Hematopoietic multipotent progenitor cell treated with erythropoietin and hydrocortisone succinate and interleukin-3 and kit ligand, for 8 days (in vitro differentiated cells): ENCODE measurements around the gene GCSH.
"Not testable (repeated sequence)": the region's sequence is repeated elsewhere in the genome, so short reads cannot be mapped to it uniquely, and the experiment has no call there.

ENCODE experiments used
- DNase-seq: peaks from one replicate; pipeline ENCODE4 v3.0.0-alpha.2; 2015

The GCSH gene

GRCh38 chr16:81095953-81096714 is at the start of gene GCSH:
TSS of gene GCSH (minus strand) at chr16:81096395. CDS start at chr16:81096278, 117 bp downstream.
- peak; percentile 98 for DNase-seq

GRCh38 chr16:81143921-81144471 is 47.8 kb upstream of the GCSH start:
- DNase-seq: no peak

GRCh38 chr16:81142864-81143263 is 46.7 kb upstream of the GCSH start:
- DNase-seq: no peak

- DNase-seq: no peak
Observed at GRCh38 chr16:81140930-81141780, 45.0 kb upstream of the GCSH start.

DNA sequence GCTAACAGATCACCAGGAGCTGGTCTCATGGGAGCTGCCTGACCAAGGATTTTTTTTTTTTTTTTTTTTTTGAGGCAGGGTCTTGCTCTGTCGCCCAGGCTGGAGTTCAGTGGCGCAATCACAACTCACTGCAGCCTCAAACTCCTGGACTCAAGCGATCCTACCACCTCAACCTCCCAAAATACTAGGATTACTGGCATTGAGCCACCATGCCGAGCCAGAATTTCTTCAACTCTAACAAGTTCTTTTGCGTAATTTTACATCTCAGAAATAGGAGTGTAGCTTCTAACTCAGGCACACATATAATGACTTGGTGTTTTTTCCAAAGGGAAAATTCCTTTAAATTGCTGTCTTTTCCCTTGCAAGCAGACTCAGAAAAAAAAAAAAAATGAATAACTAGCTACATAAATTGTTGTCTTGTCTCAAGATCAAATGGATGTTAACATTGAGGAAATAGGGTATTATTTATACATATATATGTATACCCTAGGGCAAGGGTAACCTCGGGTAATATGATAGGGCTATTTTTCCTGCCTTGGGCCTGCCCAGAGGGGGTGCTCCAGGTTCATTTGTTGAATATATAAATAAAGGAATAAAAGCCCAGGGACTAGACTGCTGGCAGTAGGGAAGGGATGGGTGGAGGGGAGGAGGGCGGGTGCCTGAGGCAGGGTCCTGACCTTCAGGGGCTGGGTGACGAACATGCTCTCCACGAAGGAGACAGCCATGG is 42.8 kb upstream of the GCSH start:
- no peak for DNase-seq

GRCh38 chr16:81137754-81138153 is 41.6 kb upstream of the GCSH start:
- DNase-seq: no peak

- no peak for DNase-seq
Observed at GRCh38 chr16:81136390-81137335, 40.5 kb upstream of the GCSH start.

- no peak for DNase-seq
Observed at GRCh38 chr16:81130126-81130525, 33.9 kb upstream of the GCSH start.

DNA sequence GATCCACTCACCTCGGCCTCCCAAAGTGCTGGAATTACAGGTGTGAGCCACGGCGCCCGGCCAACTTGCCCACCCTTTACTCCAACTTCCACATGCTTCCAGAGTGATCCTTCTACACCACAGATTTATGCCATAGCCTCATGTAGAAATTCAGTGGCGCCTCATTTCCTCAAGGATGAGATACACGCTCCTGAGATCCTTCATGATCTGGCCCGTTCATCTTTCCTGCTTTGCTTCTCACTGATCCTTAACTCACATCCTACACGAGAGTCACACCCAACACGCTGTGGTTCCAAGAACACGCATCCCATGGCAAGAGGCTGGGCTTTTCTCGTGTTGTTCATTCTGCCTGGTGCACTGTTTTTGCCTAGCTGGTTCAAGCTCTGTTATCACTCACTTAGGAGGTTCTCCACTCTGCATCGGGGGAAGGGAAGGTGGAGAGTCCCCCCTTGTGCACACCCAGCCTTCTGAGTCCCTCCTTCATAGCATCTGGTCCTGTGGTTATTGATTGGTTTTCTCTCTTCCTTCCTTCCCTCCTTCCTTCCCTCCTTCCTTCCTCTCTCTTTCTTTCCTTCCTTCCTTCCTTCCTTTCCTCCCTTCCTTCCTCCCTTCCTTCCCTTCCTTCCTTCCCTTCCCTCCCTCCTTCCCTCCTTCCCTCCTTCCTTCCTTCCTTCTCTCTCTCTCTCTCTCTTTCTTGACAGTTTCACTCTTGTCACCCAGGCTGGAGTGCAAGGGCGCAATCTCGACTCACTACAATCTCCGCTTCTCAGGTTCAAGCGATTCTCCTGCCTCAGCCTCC is 32.7 kb upstream of the GCSH start:
- DNase-seq: no peak

GRCh38 chr16:81127051-81127450 is 30.9 kb upstream of the GCSH start:
- no peak for DNase-seq

GRCh38 chr16:81123092-81123852 is 27.1 kb upstream of the GCSH start:
- DNase-seq: no peak

- DNase-seq: no peak
Observed at GRCh38 chr16:81121474-81121990, 25.3 kb upstream of the GCSH start.

- no peak for DNase-seq
Observed at GRCh38 chr16:81117436-81117835, 21.2 kb upstream of the GCSH start.

DNA sequence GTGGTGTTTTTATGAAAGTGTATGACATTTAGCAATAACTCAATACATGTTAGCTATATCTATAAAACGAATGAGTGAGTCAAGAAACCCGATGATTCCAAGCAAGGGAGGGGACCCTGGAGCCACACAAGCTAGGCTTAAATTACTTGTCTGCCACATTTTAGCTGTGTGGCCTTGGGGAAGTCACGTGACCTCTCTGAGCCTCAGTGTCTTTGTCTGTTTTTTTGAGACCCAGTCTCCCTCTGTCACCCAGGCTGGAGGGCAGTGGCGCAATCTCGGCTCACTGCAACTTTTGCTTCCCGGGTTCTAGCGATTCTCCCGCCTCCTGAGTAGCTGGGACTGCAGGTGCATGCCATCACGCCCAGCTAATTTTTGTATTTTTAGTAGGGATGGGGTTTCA is 20.1 kb upstream of the GCSH start:
- no peak for DNase-seq

DNA sequence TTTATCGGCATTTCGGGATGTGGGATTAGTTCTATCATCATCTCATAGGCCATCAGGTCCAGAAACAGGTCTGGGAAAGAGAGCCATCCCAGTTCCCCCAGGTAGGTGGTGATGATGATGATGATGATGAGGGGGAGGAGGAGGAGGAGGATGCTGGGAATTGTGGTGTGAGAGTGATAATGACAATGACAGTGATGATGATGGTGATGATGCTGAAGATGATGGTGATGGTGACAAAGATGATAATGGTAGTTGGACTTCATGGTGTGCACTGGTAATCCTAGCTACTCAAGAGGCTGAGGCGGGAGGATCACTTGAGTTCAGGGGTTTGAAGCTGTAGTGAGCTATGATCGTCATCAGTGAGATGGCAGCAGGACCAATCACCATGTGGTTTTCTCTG is 16.3 kb upstream of the GCSH start:
- DNase-seq: no peak

DNA sequence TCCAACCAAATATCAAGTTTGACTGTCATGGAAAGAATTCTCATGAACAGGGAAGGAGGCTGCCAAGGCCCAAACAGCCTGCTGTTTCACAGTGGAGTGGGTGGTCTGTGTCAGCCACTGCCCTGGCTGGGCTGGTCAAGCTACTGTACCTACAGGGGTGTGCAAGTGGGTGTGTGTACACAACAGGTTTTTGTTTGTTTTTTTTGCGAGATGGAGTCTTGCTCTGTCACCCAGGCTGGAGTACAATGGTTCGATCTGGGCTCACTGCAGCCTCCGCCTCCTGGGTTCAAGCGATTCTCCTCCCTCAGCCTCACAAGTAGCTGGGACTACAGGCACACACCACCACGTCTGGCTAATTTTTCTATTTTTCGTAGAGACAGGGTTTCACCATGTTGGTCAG is 13.1 kb upstream of the GCSH start:
- DNase-seq: not testable (repeated sequence)

DNA sequence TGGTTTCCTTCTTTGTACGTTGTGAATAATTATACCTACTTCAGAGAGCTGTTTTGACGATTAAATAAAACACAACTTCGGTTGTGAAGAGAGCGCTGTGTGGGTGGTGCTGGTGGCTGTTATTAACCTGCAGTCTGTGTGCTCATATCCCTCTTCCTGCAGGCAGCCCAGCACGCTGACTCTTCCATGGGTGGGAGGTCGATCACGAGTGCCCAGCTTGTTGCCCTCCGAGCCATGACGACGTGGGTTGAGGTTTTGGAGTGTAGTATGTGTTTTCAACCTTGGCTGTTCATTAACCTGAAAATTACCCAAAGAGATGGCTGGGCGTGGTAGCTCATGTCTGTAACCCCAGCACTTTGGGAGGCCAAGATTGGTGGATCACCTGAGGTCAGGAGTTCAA is 11.3 kb upstream of the GCSH start:
- DNase-seq: no peak

DNA sequence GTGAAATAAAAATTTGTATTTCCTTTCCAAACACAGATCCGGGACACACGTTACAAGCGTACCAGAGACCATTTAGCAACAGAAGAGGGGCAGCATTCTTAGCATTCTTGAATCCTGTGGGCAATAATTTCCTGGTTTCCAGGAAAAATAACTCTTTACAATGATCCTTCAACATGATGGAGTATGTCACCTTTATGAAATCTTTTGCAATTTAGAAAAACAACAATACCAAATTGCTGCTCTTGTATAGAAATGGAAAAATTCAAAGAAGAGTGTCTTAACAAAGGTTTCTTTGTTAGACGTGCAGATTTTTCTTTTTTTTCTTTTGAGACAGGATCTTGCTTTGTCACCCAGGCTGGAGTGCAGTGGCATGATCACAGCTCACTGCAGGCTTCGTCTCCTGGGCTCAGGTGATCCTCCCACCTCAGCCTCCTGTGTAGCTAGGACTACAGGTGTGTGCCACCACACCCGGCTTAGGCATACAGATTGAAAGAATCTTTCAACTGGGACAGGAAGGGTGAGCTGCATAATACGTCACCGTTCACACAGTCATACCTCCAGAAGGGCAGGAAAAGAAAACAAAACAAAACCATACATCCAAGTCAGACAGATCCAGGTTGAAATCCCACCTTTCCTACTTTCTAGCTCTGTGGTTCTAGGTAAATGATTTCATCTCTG is 10.8 kb upstream of the GCSH start:
- DNase-seq: no peak

GRCh38 chr16:81105946-81106345 is 9.8 kb upstream of the GCSH start:
- DNase-seq: no peak

DNA sequence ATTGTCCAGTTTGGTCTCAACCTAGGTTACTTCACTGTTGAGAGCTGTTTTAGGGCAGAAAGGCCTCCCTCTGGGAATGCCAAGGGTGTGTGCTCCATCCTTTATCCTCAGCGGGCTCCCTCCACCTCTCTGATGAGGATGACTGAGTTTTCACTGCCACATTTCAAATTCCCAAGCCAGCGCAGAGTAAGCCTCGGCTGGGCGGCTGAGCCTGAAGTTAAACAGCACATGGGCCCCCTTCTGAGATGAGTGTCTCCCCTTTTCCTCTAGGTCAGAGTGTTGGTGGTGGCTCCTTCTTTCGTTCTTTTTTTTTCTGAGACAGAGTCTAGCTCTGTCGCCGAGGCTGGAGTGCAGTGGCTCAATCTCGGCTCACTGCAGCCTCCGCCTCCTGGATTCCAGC is 5.5 kb upstream of the GCSH start:
- no peak for DNase-seq
